Measurements from ENCODE around the gene SCGB3A2.

Gene SCGB3A2

GRCh38 chr5:147887026-147887627 lies 8.6 kb downstream of the SCGB3A2 start:
- peak; percentile 55 for DNase-seq (ENCODE audit: low spot score)
- H3K27ac ChIP-seq = no peak overlapping the region
- ChIA-PET CTCF (interaction anchor here (0.5 to 4.9 kb wide), 10 partner anchors 23 to 241 kb away, joined by 3 to 49 read pairs (median 4); no protein-coding TSS in a partner anchor), POLR2A (ENCODE audit: low non-redundant PET) (no interaction called here)
- TF ChIP-seq CTCF (conservative IDR thresholded peaks at IDR 0.05; ENCODE audit: low read depth) = peak; percentile 72

GRCh38 chr5:147887930-147888329 lies 9.4 kb downstream of the SCGB3A2 start:
- TF ChIP-seq CTCF (conservative IDR thresholded peaks at IDR 0.05; ENCODE audit: low read depth) = no peak
- H3K27ac ChIP-seq = no peak overlapping the region
- POLR2A ChIA-PET (ENCODE audit: low non-redundant PET) = no interaction called here
- CTCF ChIA-PET = interaction anchor here (0.5 to 4.9 kb wide), 4 partner anchors 36 to 202 kb away, joined by 3 to 49 read pairs (median 4); no protein-coding TSS in a partner anchor
- peak; percentile 70 for DNase-seq (ENCODE audit: low spot score)

- TF ChIP-seq CTCF (conservative IDR thresholded peaks at IDR 0.05; ENCODE audit: low read depth) = no peak
- POLR2A ChIA-PET (ENCODE audit: low non-redundant PET) = no interaction called here
- peak; percentile 70 for DNase-seq (ENCODE audit: low spot score)
- CTCF ChIA-PET = interaction anchor here (0.6 to 0.7 kb wide), 3 partner anchors 35 to 376 kb away, joined by 3 to 6 read pairs (median 4); no protein-coding TSS in a partner anchor
- H3K27ac ChIP-seq = no peak overlapping the region
Observed at GRCh38 chr5:147892696-147893296, 14.3 kb downstream of the SCGB3A2 start.

GRCh38 chr5:147893820-147894219 lies 15.3 kb downstream of the SCGB3A2 start:
- ChIA-PET POLR2A (ENCODE audit: low non-redundant PET) (no interaction called here), CTCF (interaction anchor here (0.7 to 0.9 kb wide), 2 partner anchors 41 to 374 kb away, joined by 3 read pairs; no protein-coding TSS in a partner anchor)
- DNase-seq (ENCODE audit: low spot score) = no peak
- no peak for TF ChIP-seq CTCF (conservative IDR thresholded peaks at IDR 0.05; ENCODE audit: low read depth)
- no peak overlapping the region for H3K27ac ChIP-seq

GRCh38 chr5:147895864-147896263 lies 17.4 kb downstream of the SCGB3A2 start:
- H3K27ac ChIP-seq = no peak overlapping the region
- CTCF ChIA-PET = interaction anchor here (0.6 to 1.0 kb wide), 2 partner anchors 30 to 35 kb away, joined by 4 read pairs; no protein-coding TSS in a partner anchor
- POLR2A ChIA-PET (ENCODE audit: low non-redundant PET) = no interaction called here
- DNase-seq (ENCODE audit: low spot score) = no peak
- no peak for TF ChIP-seq CTCF (conservative IDR thresholded peaks at IDR 0.05; ENCODE audit: low read depth)

GRCh38 chr5:147898875-147899401 lies 20.4 kb downstream of the SCGB3A2 start:
- DNase-seq (ENCODE audit: low spot score) = peak; percentile 28
- ChIA-PET POLR2A (ENCODE audit: low non-redundant PET) (no interaction called here), CTCF (interaction anchor here (0.6 kb wide), 1 partner anchor 36 kb away, joined by 3 read pairs; no protein-coding TSS in a partner anchor)
- no peak overlapping the region for H3K27ac ChIP-seq
- no peak for TF ChIP-seq CTCF (conservative IDR thresholded peaks at IDR 0.05; ENCODE audit: low read depth)
